ENCODE data around the gene MAFG.

- no peak for TF ChIP-seq POLR2A (IDR thresholded peaks at IDR 0.05)
- no peak for TF ChIP-seq CTCF (IDR thresholded peaks at IDR 0.05)
These were observed 6.0 kb downstream of the MAFG start for GRCh38 chr17:81921537-81921862.

All from Peyer's patch (tissue), 4 donors.